Vagina (tissue), 2 donors: ENCODE measurements around the gene ACE2.

Experiments
- POLR2A ChIP-seq, 2 donors: fragments of 450-650 bp; IDR thresholded peaks; one replicate each; pipeline ENCODE4 v1.6.1; 2017; ENCODE audit warnings: antibody characterized with exemption in 2 of 2, mild to moderate bottlenecking in 2 of 2, moderate library complexity in 2 of 2
- TF ChIP-seq, protein P1 (sequence below), 3 experiments: fragments of 450-650 bp in 2 of 3; fragments of 200-600 bp in 1 of 3; sonication (generic) in 1 of 3; IDR thresholded peaks; one replicate each; pipeline ENCODE4 v1.5.1; 2017 to 2019; ENCODE audit warnings: antibody characterized with exemption in 3 of 3, mild to moderate bottlenecking in 2 of 3, moderate library complexity in 2 of 3

DNA sequence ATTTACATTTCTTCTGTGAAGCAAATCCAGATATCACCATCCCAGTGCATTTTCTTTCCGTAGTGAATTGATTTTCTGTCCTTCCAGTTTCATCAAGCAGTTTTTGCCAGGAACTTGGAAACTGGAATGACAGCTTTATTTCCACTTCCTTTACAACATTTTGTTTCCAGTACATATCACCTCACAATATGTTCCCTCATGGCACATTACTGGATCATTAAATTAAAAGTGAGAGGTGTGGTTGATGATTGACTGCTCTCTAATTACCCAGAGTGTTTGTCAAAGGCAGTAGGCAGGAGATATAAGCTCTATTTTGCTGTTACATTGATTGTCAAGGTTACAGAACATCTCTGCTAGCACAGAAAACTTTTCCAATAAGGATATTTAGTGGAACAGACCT, 22.3 kb upstream of the ACE2 start:
- TF ChIP-seq, protein P1, sequence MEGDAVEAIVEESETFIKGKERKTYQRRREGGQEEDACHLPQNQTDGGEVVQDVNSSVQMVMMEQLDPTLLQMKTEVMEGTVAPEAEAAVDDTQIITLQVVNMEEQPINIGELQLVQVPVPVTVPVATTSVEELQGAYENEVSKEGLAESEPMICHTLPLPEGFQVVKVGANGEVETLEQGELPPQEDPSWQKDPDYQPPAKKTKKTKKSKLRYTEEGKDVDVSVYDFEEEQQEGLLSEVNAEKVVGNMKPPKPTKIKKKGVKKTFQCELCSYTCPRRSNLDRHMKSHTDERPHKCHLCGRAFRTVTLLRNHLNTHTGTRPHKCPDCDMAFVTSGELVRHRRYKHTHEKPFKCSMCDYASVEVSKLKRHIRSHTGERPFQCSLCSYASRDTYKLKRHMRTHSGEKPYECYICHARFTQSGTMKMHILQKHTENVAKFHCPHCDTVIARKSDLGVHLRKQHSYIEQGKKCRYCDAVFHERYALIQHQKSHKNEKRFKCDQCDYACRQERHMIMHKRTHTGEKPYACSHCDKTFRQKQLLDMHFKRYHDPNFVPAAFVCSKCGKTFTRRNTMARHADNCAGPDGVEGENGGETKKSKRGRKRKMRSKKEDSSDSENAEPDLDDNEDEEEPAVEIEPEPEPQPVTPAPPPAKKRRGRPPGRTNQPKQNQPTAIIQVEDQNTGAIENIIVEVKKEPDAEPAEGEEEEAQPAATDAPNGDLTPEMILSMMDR (IDR thresholded peaks at IDR 0.05) = no peak
- TF ChIP-seq POLR2A (IDR thresholded peaks at IDR 0.05) = no peak
